Measurements from ENCODE around the gene FBLN2.
"Not testable (repeated sequence)": the region's sequence is repeated elsewhere in the genome, so short reads cannot be mapped to it uniquely, and the experiment has no call there.

Gene FBLN2

DNA sequence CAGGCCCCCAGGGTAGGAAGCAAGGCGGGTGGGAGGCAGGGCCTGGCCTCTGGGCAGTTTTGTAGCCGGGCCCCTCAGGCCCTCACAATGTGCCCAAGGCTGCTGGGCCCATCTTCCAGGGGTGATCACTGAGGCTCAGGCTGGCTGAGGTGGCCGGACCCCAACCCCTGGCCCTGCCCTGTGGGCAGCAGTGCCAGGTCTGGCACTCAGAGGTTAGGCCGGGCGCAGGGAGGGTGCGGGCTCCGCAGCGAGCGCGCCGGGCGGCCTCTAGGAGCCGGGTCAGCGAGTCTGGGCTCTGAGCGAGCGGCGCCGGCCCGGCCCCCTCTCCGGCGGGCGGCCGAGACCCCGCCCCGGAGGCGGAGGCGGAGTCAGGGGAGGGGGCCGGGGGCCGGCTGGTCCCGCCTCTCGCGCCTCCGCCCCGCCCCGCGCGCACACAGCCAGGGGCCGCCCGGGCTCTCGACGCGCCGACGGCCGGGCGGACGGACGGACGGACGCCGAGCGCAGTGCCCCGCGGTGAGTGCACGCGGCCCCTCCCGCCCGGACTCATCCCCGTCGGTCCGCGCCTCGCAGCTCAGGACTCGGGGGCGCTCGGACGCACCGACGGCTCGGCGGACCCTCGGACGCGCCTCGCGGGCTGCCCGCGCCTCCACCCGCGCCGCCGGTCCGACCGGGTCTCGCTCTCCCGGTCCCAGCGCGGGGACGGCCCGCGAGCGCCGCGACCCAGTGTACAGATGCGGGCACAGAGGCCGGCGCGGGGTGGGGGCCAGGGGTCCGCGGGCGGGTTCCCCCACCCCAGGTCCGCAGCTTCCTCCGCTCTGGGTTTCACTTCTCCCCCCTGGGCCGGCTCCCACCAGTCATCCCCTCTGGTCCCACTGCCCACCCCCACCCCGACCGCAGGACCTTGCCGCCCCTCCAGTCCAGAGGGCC is at the start of gene FBLN2:
FBLN2 (plus strand) TSS at position 430 of the 927 bp plus-strand sequence. CDS start 21,231 bp downstream, outside the sequence.
- H3K4me3 ChIP-seq (ENCODE audit: low read length): no peak within 1 kb of the TSS
- TF ChIP-seq ZNF274 (IDR thresholded peaks at IDR 0.05; ENCODE audit: low read depth, low read length): no peak

GRCh38 chr3:13499246-13499645 is 49.7 kb upstream of the FBLN2 start:
- H3K4me3 ChIP-seq (ENCODE audit: low read length): not testable (repeated sequence)

GRCh38 chr3:13500133-13500885 is 48.6 kb upstream of the FBLN2 start:
- no peak overlapping the region for H3K4me3 ChIP-seq (ENCODE audit: low read length)
- no peak for TF ChIP-seq ZNF274 (IDR thresholded peaks at IDR 0.05; ENCODE audit: low read depth, low read length)

- no peak for TF ChIP-seq ZNF274 (IDR thresholded peaks at IDR 0.05; ENCODE audit: low read depth, low read length)
- H3K4me3 ChIP-seq (ENCODE audit: low read length): no peak overlapping the region
Measured at GRCh38 chr3:13501056-13501455, 47.9 kb upstream of the FBLN2 start.

GRCh38 chr3:13501521-13501920 is 47.4 kb upstream of the FBLN2 start:
- no peak overlapping the region for H3K4me3 ChIP-seq (ENCODE audit: low read length)
- no peak for TF ChIP-seq ZNF274 (IDR thresholded peaks at IDR 0.05; ENCODE audit: low read depth, low read length)

DNA sequence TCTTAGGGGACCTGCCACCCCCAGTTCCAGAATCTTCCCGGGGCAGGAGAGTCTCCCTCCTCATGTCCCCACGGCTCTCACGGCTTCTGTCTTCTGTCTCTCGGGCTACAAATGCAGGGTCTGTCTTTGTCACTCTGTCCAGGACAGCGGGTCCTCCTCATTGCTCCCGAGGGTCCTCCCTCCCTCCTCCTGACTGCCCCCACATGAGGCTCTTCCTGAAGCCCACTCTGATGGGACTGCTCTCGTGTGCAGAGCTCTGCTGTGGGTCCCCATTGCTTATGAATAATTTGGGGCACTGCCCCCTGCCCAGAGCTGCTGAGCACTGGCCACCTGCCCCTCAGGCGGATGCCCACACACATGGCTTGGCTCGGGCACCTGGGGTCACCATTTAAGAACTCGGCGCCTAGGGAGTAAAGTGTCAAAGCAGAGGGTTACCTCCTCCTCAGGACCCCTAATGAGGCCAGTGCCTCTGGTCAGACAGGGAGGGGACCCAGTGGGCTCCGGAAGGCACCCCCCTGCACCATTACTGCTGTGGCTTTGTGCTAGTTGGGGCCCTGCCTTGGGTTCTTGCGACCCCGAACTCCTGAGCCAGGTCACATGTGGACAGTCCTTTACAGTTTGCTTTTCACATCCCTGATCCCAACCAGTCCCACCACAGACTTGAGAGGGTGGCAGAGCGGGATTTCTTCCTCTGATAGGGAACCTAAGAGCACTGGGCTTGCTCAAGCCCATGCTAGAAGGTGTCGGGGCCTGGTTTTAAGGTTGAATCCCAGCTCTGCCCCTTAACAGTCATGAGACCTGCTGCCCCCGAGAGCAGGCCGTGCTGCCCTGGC is 46.8 kb upstream of the FBLN2 start:
- no peak for TF ChIP-seq ZNF274 (IDR thresholded peaks at IDR 0.05; ENCODE audit: low read depth, low read length)
- H3K4me3 ChIP-seq (ENCODE audit: low read length): no peak overlapping the region

DNA sequence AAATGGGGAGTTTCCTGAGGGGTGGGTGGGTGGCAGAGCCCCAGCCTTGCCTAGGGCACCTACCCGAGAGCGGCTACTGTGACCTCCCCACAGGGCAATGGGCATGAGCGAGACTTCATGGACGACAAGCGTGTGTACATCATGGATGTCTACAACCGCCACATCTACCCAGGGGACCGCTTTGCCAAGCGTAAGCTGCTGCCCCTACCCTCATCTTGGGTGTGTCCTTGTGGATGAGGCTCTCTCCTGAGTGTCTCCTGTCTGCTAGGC is 46.2 kb upstream of the FBLN2 start:
- no peak for TF ChIP-seq ZNF274 (IDR thresholded peaks at IDR 0.05; ENCODE audit: low read depth, low read length)
- no peak overlapping the region for H3K4me3 ChIP-seq (ENCODE audit: low read length)

DNA sequence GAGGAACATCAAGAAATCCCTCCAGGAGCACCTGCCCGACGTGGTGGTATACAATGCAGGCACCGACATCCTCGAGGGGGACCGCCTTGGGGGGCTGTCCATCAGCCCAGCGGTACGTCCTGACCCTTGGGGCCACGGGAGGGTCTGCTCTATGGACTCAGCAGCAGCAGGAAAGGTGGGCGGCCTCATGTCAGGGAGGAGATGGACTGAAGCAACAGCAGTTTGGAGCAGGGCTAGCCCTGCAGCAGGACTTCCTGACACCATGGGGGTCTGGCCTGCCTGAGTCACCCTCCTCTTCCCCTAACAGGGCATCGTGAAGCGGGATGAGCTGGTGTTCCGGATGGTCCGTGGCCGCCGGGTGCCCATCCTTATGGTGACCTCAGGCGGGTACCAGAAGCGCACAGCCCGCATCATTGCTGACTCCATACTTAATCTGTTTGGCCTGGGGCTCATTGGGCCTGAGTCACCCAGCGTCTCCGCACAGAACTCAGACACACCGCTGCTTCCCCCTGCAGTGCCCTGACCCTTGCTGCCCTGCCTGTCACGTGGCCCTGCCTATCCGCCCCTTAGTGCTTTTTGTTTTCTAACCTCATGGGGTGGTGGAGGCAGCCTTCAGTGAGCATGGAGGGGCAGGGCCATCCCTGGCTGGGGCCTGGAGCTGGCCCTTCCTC is 44.6 kb upstream of the FBLN2 start:
- no peak overlapping the region for H3K4me3 ChIP-seq (ENCODE audit: low read length)
- TF ChIP-seq ZNF274 (IDR thresholded peaks at IDR 0.05; ENCODE audit: low read depth, low read length): no peak

- no peak overlapping the region for H3K4me3 ChIP-seq (ENCODE audit: low read length)
- no peak for TF ChIP-seq ZNF274 (IDR thresholded peaks at IDR 0.05; ENCODE audit: low read depth, low read length)
Measured at GRCh38 chr3:13505147-13506130, 43.5 kb upstream of the FBLN2 start.

DNA sequence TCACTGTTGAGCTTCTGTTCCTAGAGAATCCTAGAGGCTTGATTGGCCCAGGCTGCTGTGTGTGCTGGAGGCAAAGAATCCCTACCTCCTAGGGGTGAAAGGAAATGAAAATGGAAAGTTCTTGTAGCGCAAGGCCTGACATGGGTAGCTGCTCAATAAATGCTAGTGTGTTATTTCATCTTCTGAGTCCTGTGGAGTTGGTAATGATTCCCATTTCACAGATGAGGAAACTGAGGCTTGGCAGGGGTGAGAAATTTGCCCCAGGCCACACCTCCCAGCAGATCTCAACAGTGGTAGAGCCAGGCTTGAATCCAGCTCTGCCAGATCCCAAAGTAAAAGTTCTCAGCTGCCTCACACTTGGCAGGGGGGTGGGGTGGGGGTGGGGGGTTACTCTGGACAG is 42.7 kb upstream of the FBLN2 start:
- TF ChIP-seq ZNF274 (IDR thresholded peaks at IDR 0.05; ENCODE audit: low read depth, low read length): no peak
- H3K4me3 ChIP-seq (ENCODE audit: low read length): no peak overlapping the region

GRCh38 chr3:13506680-13507079 is 42.2 kb upstream of the FBLN2 start:
- TF ChIP-seq ZNF274 (IDR thresholded peaks at IDR 0.05; ENCODE audit: low read depth, low read length): no peak
- H3K4me3 ChIP-seq (ENCODE audit: low read length): no peak overlapping the region

DNA sequence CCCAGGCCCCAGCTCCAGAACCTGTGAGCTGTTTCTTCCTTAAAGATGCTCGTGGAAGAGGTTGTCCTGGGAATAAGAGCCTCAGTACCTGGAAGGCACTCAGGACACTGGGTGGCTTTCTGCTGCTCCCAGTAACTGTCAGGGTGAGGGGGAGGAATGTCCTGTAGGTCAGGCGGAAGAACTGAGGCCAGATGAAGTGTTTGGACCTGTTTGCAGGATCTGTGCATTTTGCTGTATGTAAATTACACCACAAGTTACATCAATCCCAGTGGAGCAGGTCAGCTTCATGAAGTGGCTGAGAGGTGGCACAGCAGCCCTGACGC is 41.7 kb upstream of the FBLN2 start:
- no peak overlapping the region for H3K4me3 ChIP-seq (ENCODE audit: low read length)

More for the DNA sequence above, 41.7 kb upstream of the FBLN2 start:
- no peak for TF ChIP-seq ZNF274 (IDR thresholded peaks at IDR 0.05; ENCODE audit: low read depth, low read length)
